H9 (cell line): ENCODE data around the gene DDI1. TPM values are rescaled to one million over a fixed set of nuclear protein-coding genes. Genes with fewer than 3 reads are reported as not detected.

Source experiments
- DNase-seq: peaks from one replicate; pipeline ENCODE4 v3.0.0-alpha.2; 2017
- H2AFZ ChIP-seq: one replicate; pipeline ENCODE4 v1.6.1; 2013; ENCODE audit warnings: mild to moderate bottlenecking, low read length, control low read depth, moderate library complexity
- H2AK5ac ChIP-seq: 2 replicates; pipeline ENCODE4 v1.6.1; 2013; ENCODE audit warnings: low read length, control low read depth, mixed read lengths; ENCODE audit not compliant: insufficient read length
- H2BK120ac ChIP-seq: one replicate; pipeline ENCODE4 v1.6.1; 2013; ENCODE audit warnings: low read depth, mild to moderate bottlenecking, low read length, control low read depth, inconsistent platforms; ENCODE audit not compliant: poor library complexity, severe bottlenecking
- H2BK12ac ChIP-seq: 2 replicates; pipeline ENCODE4 v1.6.1; 2013; ENCODE audit warnings: low read length, control low read depth, mixed read lengths, low read depth; ENCODE audit not compliant: insufficient read length
- H2BK15ac ChIP-seq: 2 replicates; pipeline ENCODE4 v1.6.1; 2013; ENCODE audit warnings: low read depth, low read length, control low read depth
- H2BK20ac ChIP-seq: one replicate; pipeline ENCODE4 v1.6.1; 2013; ENCODE audit warnings: low read depth, mild to moderate bottlenecking, low read length, control low read depth, inconsistent platforms; ENCODE audit not compliant: poor library complexity, severe bottlenecking
- H2BK5ac ChIP-seq: 2 replicates; pipeline ENCODE4 v1.6.1; 2013; ENCODE audit warnings: low read length, control low read depth, mixed read lengths; ENCODE audit not compliant: insufficient read length
- H3K14ac ChIP-seq: 2 replicates; pipeline ENCODE4 v1.6.1; 2013; ENCODE audit warnings: low read length, control low read depth; ENCODE audit not compliant: insufficient read depth
- H3K18ac ChIP-seq: 2 replicates; pipeline ENCODE4 v1.6.1; 2013; ENCODE audit warnings: low read depth, mild to moderate bottlenecking, mixed read lengths, low read length, control low read depth; ENCODE audit not compliant: insufficient read length
- H3K23ac ChIP-seq: 2 replicates; pipeline ENCODE4 v1.6.1; 2013; ENCODE audit warnings: low read length, control low read depth, mixed read lengths, low read depth; ENCODE audit not compliant: insufficient read length
- H3K23me2 ChIP-seq: 2 replicates; pipeline ENCODE4 v1.6.1; 2013; ENCODE audit warnings: low read depth, mild to moderate bottlenecking, mixed read lengths, low read length, control low read depth; ENCODE audit not compliant: insufficient read length, poor library complexity, severe bottlenecking
- H3K27ac ChIP-seq: 2 replicates; pipeline ENCODE4 v1.5.1; 2013; ENCODE audit warnings: low read length, control low read depth, mixed read lengths, low read depth; ENCODE audit not compliant: insufficient read length
- H3K27me3 ChIP-seq: 2 replicates; pipeline ENCODE4 v1.6.1; 2013; ENCODE audit warnings: low read length, control low read depth, inconsistent platforms; ENCODE audit not compliant: insufficient read depth
- H3K4ac ChIP-seq: 2 replicates; pipeline ENCODE4 v1.6.1; 2013; ENCODE audit warnings: low read depth, mild to moderate bottlenecking, control low read depth, inconsistent platforms, low read length, moderate library complexity
- H3K4me1 ChIP-seq: 2 replicates; pipeline ENCODE4 v1.6.1; 2013; ENCODE audit warnings: low read length, control low read depth, inconsistent platforms; ENCODE audit not compliant: insufficient read depth
- H3K4me2 ChIP-seq: 2 replicates; pipeline ENCODE4 v1.6.1; 2013; ENCODE audit warnings: low read length, control low read depth, mixed read lengths; ENCODE audit not compliant: insufficient read length, insufficient read depth
- H3K56ac ChIP-seq: 2 replicates; pipeline ENCODE4 v1.6.1; 2013; ENCODE audit warnings: low read depth, mild to moderate bottlenecking, mixed read lengths, low read length, control low read depth; ENCODE audit not compliant: insufficient read length
- H3K79me1 ChIP-seq: 2 replicates; pipeline ENCODE4 v1.6.1; 2013; ENCODE audit warnings: low read depth, mild to moderate bottlenecking, moderate library complexity, low read length, control low read depth, inconsistent platforms; ENCODE audit not compliant: insufficient read depth, poor library complexity, severe bottlenecking
- H3K79me2 ChIP-seq: 2 replicates; pipeline ENCODE4 v1.6.1; 2013; ENCODE audit warnings: low read length, control low read depth, inconsistent platforms; ENCODE audit not compliant: insufficient read depth
- H3K9ac ChIP-seq: 2 replicates; pipeline ENCODE4 v1.6.1; 2013; ENCODE audit warnings: low read length, control low read depth, mixed read lengths; ENCODE audit not compliant: insufficient read length; ENCODE audit errors: extremely low read depth
- H3K9me3 ChIP-seq: one replicate; pipeline ENCODE4 v1.6.1; 2013; ENCODE audit warnings: low read depth, low read length, inconsistent platforms; ENCODE audit not compliant: control insufficient read depth
- H3T11ph ChIP-seq: one replicate; pipeline ENCODE4 v1.6.1; 2013; ENCODE audit warnings: mild to moderate bottlenecking, low read length, control low read depth, inconsistent platforms
- H4K20me1 ChIP-seq: one replicate; pipeline ENCODE4 v1.6.1; 2013; ENCODE audit not compliant: control insufficient read depth, insufficient read length, insufficient read depth
- H4K5ac ChIP-seq: 2 replicates; pipeline ENCODE4 v1.6.1; 2013; ENCODE audit warnings: low read depth, mild to moderate bottlenecking, mixed read lengths, low read length, control low read depth; ENCODE audit not compliant: insufficient read length
- H4K8ac ChIP-seq: replicated peaks from 2 replicates; pipeline ENCODE4 v1.6.1; 2013; ENCODE audit warnings: low read length, control low read depth, mixed read lengths, low read depth; ENCODE audit not compliant: insufficient read length
- H4K91ac ChIP-seq: 2 replicates; pipeline ENCODE4 v1.6.1; 2013; ENCODE audit warnings: low read depth, mild to moderate bottlenecking, moderate library complexity, mixed read lengths, low read length, control low read depth; ENCODE audit not compliant: insufficient read length
- H3K27ac Mint-ChIP-seq, 3 experiments: 2 replicates in 2 of 3; 3 replicates in 1 of 3; pipeline ENCODE4 v1.8.0; 2020 to 2021; ENCODE audit warnings: mixed read lengths in 3 of 3, mild to moderate bottlenecking in 1 of 3, moderate library complexity in 1 of 3
- H3K27me3 Mint-ChIP-seq: 2 replicates; pipeline ENCODE4 v1.8.0; 2021; ENCODE audit warnings: low read depth, mild to moderate bottlenecking, moderate library complexity, mixed read lengths
- H3K36me3 Mint-ChIP-seq, 3 experiments: 2 replicates in 2 of 3; 3 replicates in 1 of 3; pipeline ENCODE4 v1.8.0; 2020 to 2021; ENCODE audit warnings: low read depth in 3 of 3, mixed read lengths in 3 of 3; ENCODE audit not compliant: insufficient read depth in 1 of 3
- H3K4me1 Mint-ChIP-seq, 2 experiments: 2 replicates each; pipeline ENCODE4 v1.8.0; 2020; ENCODE audit warnings: mixed read lengths in 2 of 2
- H3K4me3 Mint-ChIP-seq, 2 experiments: 2 replicates in 1 of 2; 3 replicates in 1 of 2; pipeline ENCODE4 v1.8.0; 2020 to 2021; ENCODE audit warnings: mild to moderate bottlenecking in 2 of 2, mixed read lengths in 2 of 2, moderate library complexity in 1 of 2
- H3K9me3 Mint-ChIP-seq, 2 experiments: 2 replicates in 1 of 2; 3 replicates in 1 of 2; pipeline ENCODE4 v1.8.0; 2020; ENCODE audit warnings: mild to moderate bottlenecking in 2 of 2, mixed read lengths in 2 of 2, moderate library complexity in 1 of 2
- CTCF ChIP-seq: fragments of 200-600 bp; sonication (generic); conservative IDR thresholded peaks from 3 replicates; pipeline ENCODE4 v1.8.0; 2021; ENCODE audit warnings: antibody characterized with exemption, mild to moderate bottlenecking
- total RNA-seq: library from RNA; stranded (reverse); gene quantifications from 2 replicates; pipeline ENCODE4 v1.2.1, GENCODE V29; 2021

DDI1 gene
- total RNA-seq, 1 experiment from 2014 or later, result not detected

GRCh38 chr11:104075091-104075490, 38.7 kb downstream of the DDI1 start:
- Mint-ChIP-seq H3K9me3 (no peaks in the 10 kb centered on the region), H3K27me3 (no peaks in the 10 kb centered on the region), H3K27ac (no peak overlapping the region), H3K36me3 (no peaks in the 10 kb centered on the region; a peak in 1 of 7 replicates), H3K4me1 (peaks cover 5 to 6% of the 10 kb centered on the region in 2 experiments; a peak in 2 of 4 replicates), H3K4me3 (no peak overlapping the region)
- Histone ChIP-seq H4K8ac (no peak overlapping the region), H3K18ac (no peak overlapping the region), H4K20me1 (no peaks in the 10 kb centered on the region), H3K56ac (no peak overlapping the region), H2BK15ac (no peak overlapping the region), H3K27ac (no peak overlapping the region), H3T11ph (no peak overlapping the region), H2BK120ac (no peak overlapping the region), H3K4me2 (no peak overlapping the region), H3K9me3 (no peaks in the 10 kb centered on the region), H3K9ac (no peak overlapping the region), H3K14ac (no peak overlapping the region), H3K4me1 (no peaks in the 10 kb centered on the region), H3K23me2 (no peaks in the 10 kb centered on the region), H3K79me2 (no peaks in the 10 kb centered on the region), H3K79me1 (no peaks in the 10 kb centered on the region), H3K4ac (no peak overlapping the region), H3K23ac (no peak overlapping the region), H2BK5ac (no peak overlapping the region), H2BK20ac (no peak overlapping the region), H2AFZ (no peak overlapping the region), H2AK5ac (no peak overlapping the region), H4K5ac (no peak overlapping the region), H2BK12ac (no peak overlapping the region), H3K27me3 (no peaks in the 10 kb centered on the region), H4K91ac (no peak overlapping the region)
- no peak for DNase-seq
- no peak for TF ChIP-seq CTCF
